Measurements from ENCODE around the gene DCLK1. TPM values are rescaled to one million over a fixed set of nuclear protein-coding genes. Genes with fewer than 3 reads are reported as not detected.

The DCLK1 gene
- total and polyA plus RNA-seq, 7 experiments from 2014 or later, result not detected

Other genes with a start within 250 kb of the DCLK1 start
- gene SOHLH2, start 83.2 kb upstream of the DCLK1 start, total RNA-seq, result not detected
- not detected for gene SOHLH2, start 83.2 kb upstream of the DCLK1 start, polyA plus RNA-seq
- under 1 TPM in 2 of 5 experiments, not detected in 3; 0.41 to 0.42 TPM for gene CCDC169, start 166.4 kb upstream of the DCLK1 start, total RNA-seq
- not detected for gene CCDC169, start 166.4 kb upstream of the DCLK1 start, polyA plus RNA-seq
- gene SPART, start 215.0 kb upstream of the DCLK1 start, total RNA-seq, result 10 to 100 TPM; 24.8 to 67.5 (median 26.9) TPM
- 10 to 100 TPM; 39.6 to 59.1 TPM for gene SPART, start 215.0 kb upstream of the DCLK1 start, polyA plus RNA-seq